ENCODE measurements around the gene F7.
"Not testable (repeated sequence)": the region's sequence is repeated elsewhere in the genome, so short reads cannot be mapped to it uniquely, and the experiment has no call there.

The F7 gene

GRCh38 chr13:113105032-113105920 is at the start of gene F7:
Gene F7 (plus strand): TSS chr13:113105791. CDS start chr13:113105842, 51 bp downstream.
- peak; percentile 21 for DNase-seq

GRCh38 chr13:113057084-113057483 is 48.5 kb upstream of the F7 start:
- no peak for DNase-seq

- not testable (repeated sequence) for DNase-seq
Observed at GRCh38 chr13:113057559-113057958, 48.0 kb upstream of the F7 start.

- DNase-seq: no peak
Observed at GRCh38 chr13:113058129-113058987, 47.2 kb upstream of the F7 start.

GRCh38 chr13:113058988-113059850 is 46.4 kb upstream of the F7 start:
- no peak for DNase-seq

GRCh38 chr13:113059891-113060290 is 45.7 kb upstream of the F7 start:
- no peak for DNase-seq

- DNase-seq: no peak
Observed at GRCh38 chr13:113060557-113061270, 44.9 kb upstream of the F7 start.

- no peak for DNase-seq
Observed at GRCh38 chr13:113061271-113061625, 44.3 kb upstream of the F7 start.

GRCh38 chr13:113061796-113062425 is 43.7 kb upstream of the F7 start:
- no peak for DNase-seq

- no peak for DNase-seq
Observed at GRCh38 chr13:113062691-113063090, 42.9 kb upstream of the F7 start.

GRCh38 chr13:113063091-113063491 is 42.5 kb upstream of the F7 start:
- no peak for DNase-seq

GRCh38 chr13:113064000-113064533 is 41.5 kb upstream of the F7 start:
- DNase-seq: no peak

GRCh38 chr13:113064534-113065405 is 40.8 kb upstream of the F7 start:
- DNase-seq: no peak

- DNase-seq: no peak
Observed at GRCh38 chr13:113065406-113066141, 40.0 kb upstream of the F7 start.

- DNase-seq: no peak
Observed at GRCh38 chr13:113066142-113066455, 39.5 kb upstream of the F7 start.

GRCh38 chr13:113066746-113067145 is 38.8 kb upstream of the F7 start:
- no peak for DNase-seq

GRCh38 chr13:113069861-113070805 is 35.5 kb upstream of the F7 start:
- DNase-seq: no peak

GRCh38 chr13:113070855-113071254 is 34.7 kb upstream of the F7 start:
- DNase-seq: no peak

- DNase-seq: no peak
Observed at GRCh38 chr13:113072376-113072775, 33.2 kb upstream of the F7 start.

Data from NCI-H82 (cell line).